ENCODE results near the gene SYCP2. TPM values are rescaled to one million over a fixed set of nuclear protein-coding genes. Genes with fewer than 3 reads are reported as not detected.

Gene SYCP2
- total RNA-seq, 1 donor from 2014 or later: 1.6 TPM

- no peaks in the 10 kb centered on the region for H3K4me1 Mint-ChIP-seq (ENCODE audit: unreplicated experiment)
- DNase-seq (ENCODE audit: extremely low spot score, unreplicated experiment): no peak
- no peaks in the 10 kb centered on the region for H3K36me3 Mint-ChIP-seq
- no peak overlapping the region for H3K4me3 Mint-ChIP-seq
- H3K9me3 Mint-ChIP-seq: no peaks in the 10 kb centered on the region
- no peak overlapping the region for H3K27ac Mint-ChIP-seq
- peaks cover 21% of the 10 kb centered on the region for H3K27me3 Mint-ChIP-seq
- no peak for TF ChIP-seq CTCF (conservative IDR thresholded peaks at IDR 0.05)
These were observed 116.0 kb downstream of the SYCP2 start for GRCh38 chr20:59817406-59817805.

GRCh38 chr20:59816146-59816738, 117.2 kb downstream of the SYCP2 start:
- no peak for TF ChIP-seq CTCF (conservative IDR thresholded peaks at IDR 0.05)
- Mint-ChIP-seq H3K36me3 (no peaks in the 10 kb centered on the region), H3K27me3 (peaks cover 22% of the 10 kb centered on the region), H3K9me3 (no peaks in the 10 kb centered on the region), H3K4me1 (ENCODE audit: unreplicated experiment) (no peaks in the 10 kb centered on the region), H3K27ac (no peak overlapping the region), H3K4me3 (no peak overlapping the region)
- DNase-seq (ENCODE audit: extremely low spot score, unreplicated experiment): no peak

GRCh38 chr20:59814840-59815340, 118.5 kb downstream of the SYCP2 start:
- Mint-ChIP-seq H3K27ac (no peak overlapping the region), H3K9me3 (no peaks in the 10 kb centered on the region), H3K4me1 (ENCODE audit: unreplicated experiment) (peaks cover 5% of the 10 kb centered on the region), H3K27me3 (peaks cover 18% of the 10 kb centered on the region), H3K4me3 (no peak overlapping the region), H3K36me3 (no peaks in the 10 kb centered on the region)
- no peak for TF ChIP-seq CTCF (conservative IDR thresholded peaks at IDR 0.05)
- DNase-seq (ENCODE audit: extremely low spot score, unreplicated experiment): no peak

GRCh38 chr20:59813948-59814839, 119.2 kb downstream of the SYCP2 start:
- H3K36me3 Mint-ChIP-seq: no peaks in the 10 kb centered on the region
- H3K4me3 Mint-ChIP-seq: no peak overlapping the region
- H3K9me3 Mint-ChIP-seq: no peaks in the 10 kb centered on the region
- DNase-seq (ENCODE audit: extremely low spot score, unreplicated experiment): no peak
- no peak overlapping the region for H3K27ac Mint-ChIP-seq
- H3K4me1 Mint-ChIP-seq (ENCODE audit: unreplicated experiment): peaks cover 5% of the 10 kb centered on the region
- H3K27me3 Mint-ChIP-seq: peaks cover 18% of the 10 kb centered on the region
- TF ChIP-seq CTCF (conservative IDR thresholded peaks at IDR 0.05): no peak

Other genes starting within 250 kb of the SYCP2 start
- gene PPP1R3D, start 6.7 kb upstream of the SYCP2 start, total RNA-seq (ENCODE audit: low replicate concordance): 6.4 and 7.6 TPM in 2 replicates
- 13.8 and 27.6 TPM in 2 replicates for gene FAM217B, start 6.8 kb upstream of the SYCP2 start, total RNA-seq (ENCODE audit: low replicate concordance)
- 3.6 and 6.9 TPM in 2 replicates for gene CDH26, start 24.8 kb upstream of the SYCP2 start, total RNA-seq (ENCODE audit: low replicate concordance)